GM12878 (cell line): ENCODE data around the gene GID4. TPM values are rescaled to one million over a fixed set of nuclear protein-coding genes. Genes with fewer than 3 reads are reported as not detected.

Source experiments
- CHD2 ChIP-seq: IDR thresholded peaks from 2 replicates; pipeline ENCODE4 v1.6.1; 2011; ENCODE audit warnings: low read depth, low read length, improper control_type of control experiment, borderline replicate concordance
- CUX1 ChIP-seq: IDR thresholded peaks from 2 replicates; pipeline ENCODE4 v1.6.1; 2012; ENCODE audit warnings: improper control_type of control experiment, low read depth, low read length; ENCODE audit not compliant: insufficient replicate concordance
- FOXK2 ChIP-seq: fragments of 450-650 bp; IDR thresholded peaks from 2 replicates; pipeline ENCODE4 v1.6.1; 2017; ENCODE audit warnings: mild to moderate bottlenecking, moderate library complexity
- MYB ChIP-seq: fragments of 150-350 bp; IDR thresholded peaks from 2 replicates; pipeline ENCODE4 v1.6.1; 2014; ENCODE audit warnings: mild to moderate bottlenecking, low read depth, low read length, borderline replicate concordance
- MYC ChIP-seq: IDR thresholded peaks from 2 replicates; pipeline ENCODE4 v1.6.1; 2011; ENCODE audit warnings: mild to moderate bottlenecking, low read length, moderate library complexity, inconsistent platforms; ENCODE audit not compliant: insufficient read depth, insufficient replicate concordance, insufficient read length, severe bottlenecking
- NFIC ChIP-seq: IDR thresholded peaks from 2 replicates; pipeline ENCODE4 v1.6.1; 2012; ENCODE audit warnings: low read depth, mild to moderate bottlenecking, inconsistent platforms, low read length, moderate library complexity
- NFXL1 ChIP-seq: fragments of 450-650 bp; IDR thresholded peaks from 2 replicates; pipeline ENCODE4 v1.6.1; 2017; ENCODE audit warnings: antibody characterized with exemption, mild to moderate bottlenecking, borderline replicate concordance
- PKNOX1 ChIP-seq: fragments of 450-650 bp; IDR thresholded peaks from 2 replicates; pipeline ENCODE4 v1.6.1; 2016; ENCODE audit warnings: mild to moderate bottlenecking
- POLR2A ChIP-seq: IDR thresholded peaks from 2 replicates; pipeline ENCODE4 v1.6.1; 2011; ENCODE audit warnings: low read depth, mild to moderate bottlenecking, low read length
- RUNX3 ChIP-seq: IDR thresholded peaks from 2 replicates; pipeline ENCODE4 v1.6.1; 2012; ENCODE audit warnings: low read length, inconsistent platforms
- SKIL ChIP-seq: fragments of 450-650 bp; IDR thresholded peaks from 2 replicates; pipeline ENCODE4 v1.6.1; 2017; ENCODE audit warnings: mild to moderate bottlenecking, low read depth, inconsistent platforms; ENCODE audit not compliant: poor library complexity, severe bottlenecking
- ZBED1 ChIP-seq: IDR thresholded peaks from 2 replicates; pipeline ENCODE4 v1.6.1; 2016; ENCODE audit warnings: borderline replicate concordance
- ZBTB33 ChIP-seq: fragments of 450-650 bp; IDR thresholded peaks from 2 replicates; pipeline ENCODE4 v1.6.1; 2017; ENCODE audit warnings: mild to moderate bottlenecking
- ZNF207 ChIP-seq: fragments of 450-650 bp; IDR thresholded peaks from 2 replicates; pipeline ENCODE4 v1.6.1; 2014; ENCODE audit warnings: antibody characterized with exemption, mild to moderate bottlenecking, borderline replicate concordance
- polyA plus RNA-seq, 11 experiments: library from polyadenylated mRNA; depleted of rRNA in 4 of 11; unstranded in 6 of 11; stranded (reverse) in 5 of 11; fragments of >200 nt; fragmentation: Nextera tagmentation in 4 of 11; fragmentation: Illumina TruSeq in 1 of 11; extraction: Ambion mirVana in 4 of 11; extraction: Trizol in 1 of 11; gene quantifications; 1 replicate in 1 of 11; 2 replicates in 10 of 11; pipeline versions ENCODE4 v1.2.1 to v1.2.3, GENCODE V29; 2011 to 2016; ENCODE audit warnings: inconsistent platforms in 2 of 11, missing spikeins in 2 of 11, low read depth in 1 of 11
- total RNA-seq, 4 experiments: library from RNA; depleted of rRNA in 3 of 4; stranded (reverse); fragments of >200 nt in 3 of 4; fragmentation: Illumina TruSeq in 1 of 4; extraction: Trizol in 1 of 4; gene quantifications; 2 replicates each; pipeline versions ENCODE4 v1.2.1 to v1.2.3, GENCODE V29; 2013 to 2021
- TF ChIP-seq, protein P1 (sequence below): IDR thresholded peaks from 2 replicates; pipeline ENCODE4 v1.6.1; 2012; ENCODE audit warnings: low read length, inconsistent platforms
- TF ChIP-seq, protein P2 (sequence below): fragments of 450-650 bp; IDR thresholded peaks from 2 replicates; pipeline ENCODE4 v1.6.1; 2017; ENCODE audit warnings: borderline replicate concordance

The GID4 gene
- total and polyA plus RNA-seq, 10 of the 15 experiments (the other 5 are each of a cell fraction or from before 2014, with no cell fraction given) = 0.93 to 7.3 (median 3.6) TPM

DNA sequence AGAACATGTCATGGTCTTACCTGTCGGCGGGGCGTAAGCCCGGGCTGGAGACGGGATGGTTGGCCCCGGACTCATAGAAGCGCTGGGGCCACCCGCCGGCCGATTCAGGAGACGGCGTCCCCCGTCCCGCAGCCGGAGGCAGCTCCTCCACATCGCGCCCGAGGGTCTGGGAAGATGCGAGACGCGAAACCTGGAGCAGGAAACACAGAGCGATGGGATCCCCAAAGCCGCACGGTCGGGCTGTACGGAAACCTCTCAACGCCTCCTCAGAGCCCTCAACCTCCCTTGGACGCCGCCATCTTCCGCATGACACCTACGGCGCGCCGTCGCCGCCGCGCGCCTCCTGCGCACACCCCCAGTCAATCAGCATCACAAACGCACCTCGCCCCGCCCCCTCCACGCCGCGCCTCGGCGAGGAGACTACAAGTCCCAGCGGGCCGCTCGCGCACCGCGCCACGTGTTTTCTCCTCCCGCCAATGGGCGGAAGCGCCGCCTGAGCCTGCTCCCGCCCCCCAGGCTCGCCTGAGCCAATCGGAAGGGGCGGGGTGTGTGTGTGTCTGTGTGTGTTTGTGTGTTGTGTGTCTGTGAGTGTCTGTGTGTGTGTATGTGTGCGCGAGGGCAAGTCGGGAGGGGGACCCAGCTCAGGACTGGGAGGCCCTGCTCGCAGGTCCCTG lies at the start of gene GID4, which contains the start of gene ATPAF2 (continued):
- TF ChIP-seq CUX1 (no peak), ZBED1 (no peak), SKIL (no peak), RUNX3 (0 out of 2 replicates have a peak, but pooled peaks have one; percentile 22), FOXK2 (peak; percentile 53; the same call in 1 of the 2 replicates), NFIC (no peak), ZBTB33 (no peak; the same call in 1 of the 2 replicates), NFXL1 (no peak), MYB (no peak), ZNF207 (peak; percentile 89; the same call in 1 of the 2 replicates), POLR2A (peak; percentile 79), PKNOX1 (peak; percentile 98), MYC (peak; percentile 64), CHD2 (peak; percentile 96)
- TF ChIP-seq, protein P1, sequence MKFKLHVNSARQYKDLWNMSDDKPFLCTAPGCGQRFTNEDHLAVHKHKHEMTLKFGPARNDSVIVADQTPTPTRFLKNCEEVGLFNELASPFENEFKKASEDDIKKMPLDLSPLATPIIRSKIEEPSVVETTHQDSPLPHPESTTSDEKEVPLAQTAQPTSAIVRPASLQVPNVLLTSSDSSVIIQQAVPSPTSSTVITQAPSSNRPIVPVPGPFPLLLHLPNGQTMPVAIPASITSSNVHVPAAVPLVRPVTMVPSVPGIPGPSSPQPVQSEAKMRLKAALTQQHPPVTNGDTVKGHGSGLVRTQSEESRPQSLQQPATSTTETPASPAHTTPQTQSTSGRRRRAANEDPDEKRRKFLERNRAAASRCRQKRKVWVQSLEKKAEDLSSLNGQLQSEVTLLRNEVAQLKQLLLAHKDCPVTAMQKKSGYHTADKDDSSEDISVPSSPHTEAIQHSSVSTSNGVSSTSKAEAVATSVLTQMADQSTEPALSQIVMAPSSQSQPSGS = no peak
- TF ChIP-seq, protein P2, sequence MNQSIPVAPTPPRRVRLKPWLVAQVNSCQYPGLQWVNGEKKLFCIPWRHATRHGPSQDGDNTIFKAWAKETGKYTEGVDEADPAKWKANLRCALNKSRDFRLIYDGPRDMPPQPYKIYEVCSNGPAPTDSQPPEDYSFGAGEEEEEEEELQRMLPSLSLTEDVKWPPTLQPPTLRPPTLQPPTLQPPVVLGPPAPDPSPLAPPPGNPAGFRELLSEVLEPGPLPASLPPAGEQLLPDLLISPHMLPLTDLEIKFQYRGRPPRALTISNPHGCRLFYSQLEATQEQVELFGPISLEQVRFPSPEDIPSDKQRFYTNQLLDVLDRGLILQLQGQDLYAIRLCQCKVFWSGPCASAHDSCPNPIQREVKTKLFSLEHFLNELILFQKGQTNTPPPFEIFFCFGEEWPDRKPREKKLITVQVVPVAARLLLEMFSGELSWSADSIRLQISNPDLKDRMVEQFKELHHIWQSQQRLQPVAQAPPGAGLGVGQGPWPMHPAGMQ = no peak
